Fibroblast of villous mesenchyme (primary cell): ENCODE data around the gene MGAT5. TPM values are rescaled to one million over a fixed set of nuclear protein-coding genes. Genes with fewer than 3 reads are reported as not detected.
"Not testable (repeated sequence)": the region's sequence is repeated elsewhere in the genome, so short reads cannot be mapped to it uniquely, and the experiment has no call there.

Experiments
- DNase-seq: peaks from one replicate; pipeline ENCODE4 v3.0.0-alpha.2; 2010; ENCODE audit warnings: low read depth
- H3K4me3 ChIP-seq: 2 replicates; pipeline ENCODE4 v1.5.1; 2011; ENCODE audit warnings: low read depth, mild to moderate bottlenecking, low read length
- CTCF ChIP-seq: IDR thresholded peaks from 2 replicates; pipeline ENCODE4 v1.5.1; 2012; ENCODE audit warnings: low read depth, mild to moderate bottlenecking, low read length; ENCODE audit not compliant: insufficient read depth
- total RNA-seq: library from RNA; depleted of rRNA; stranded (reverse); fragments of >200 nt; gene quantifications from 2 replicates; pipeline ENCODE4 v1.2.3, GENCODE V29; 2012

The MGAT5 gene
- total RNA-seq, 1 donor: 109 TPM

DNA sequence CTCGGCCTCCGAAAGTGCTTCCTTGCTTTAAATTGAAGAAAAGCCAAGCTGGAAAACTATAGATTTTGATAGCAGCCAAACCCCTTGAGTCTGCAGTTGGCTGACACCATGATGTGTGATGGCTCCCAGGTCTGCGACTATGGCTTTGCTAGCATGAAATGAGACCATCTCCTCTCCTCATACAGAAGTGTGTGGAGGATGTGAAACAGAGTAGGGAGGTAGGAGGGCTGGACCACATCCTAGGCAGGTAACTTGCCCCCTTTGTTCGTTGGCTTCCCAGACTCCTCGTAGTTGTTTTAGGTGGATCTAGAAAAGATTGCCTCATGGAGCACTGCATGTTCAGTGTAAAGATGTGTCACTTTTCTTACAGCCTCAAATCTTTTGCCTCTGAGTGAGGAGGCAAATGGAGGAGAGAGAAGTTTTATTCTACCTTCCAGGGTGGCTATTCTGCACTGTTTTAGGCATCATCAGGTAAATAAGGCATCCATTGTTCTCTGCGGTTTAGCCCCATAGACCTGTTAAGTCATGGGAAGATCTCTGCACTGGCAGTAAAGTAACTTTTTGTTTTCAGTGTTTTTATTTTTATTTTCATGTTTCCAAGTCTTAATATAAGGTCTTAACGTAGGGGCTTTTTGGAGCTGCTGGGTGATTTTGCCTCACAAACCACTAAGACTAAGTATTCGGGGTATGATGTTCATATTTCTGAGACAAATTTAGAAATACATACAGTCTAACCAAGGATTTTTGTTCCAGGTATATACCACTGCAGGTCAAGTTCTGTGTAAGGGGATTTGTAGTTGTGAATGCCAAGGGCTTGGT is 40.1 kb downstream of the MGAT5 start:
- H3K4me3 ChIP-seq: no peak overlapping the region
- TF ChIP-seq CTCF: no peak
- DNase-seq: no peak

GRCh38 chr2:134294598-134294997 is 40.7 kb downstream of the MGAT5 start:
- H3K4me3 ChIP-seq, DNase-seq: not testable (repeated sequence)

DNA sequence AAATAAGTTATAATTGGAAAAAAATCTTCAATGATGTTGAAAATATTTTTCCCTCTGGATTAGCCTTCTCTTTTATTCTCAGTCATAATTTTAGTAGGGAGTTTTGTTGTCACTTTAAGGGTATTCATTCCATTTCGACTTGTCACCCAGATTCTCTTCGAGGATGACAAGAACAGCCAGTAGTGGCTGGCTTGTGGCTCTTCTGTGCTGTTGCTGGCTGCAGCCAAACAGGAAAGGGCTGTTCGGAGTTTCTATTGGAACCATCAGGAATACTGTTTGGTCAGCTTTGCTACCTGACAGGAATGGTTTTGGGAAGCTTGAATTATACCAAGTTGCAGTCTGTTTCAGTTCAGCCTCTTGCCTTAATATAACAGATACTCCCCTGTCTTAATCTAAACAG is 41.6 kb downstream of the MGAT5 start:
- H3K4me3 ChIP-seq: no peak overlapping the region
- DNase-seq: no peak
- no peak for TF ChIP-seq CTCF

DNA sequence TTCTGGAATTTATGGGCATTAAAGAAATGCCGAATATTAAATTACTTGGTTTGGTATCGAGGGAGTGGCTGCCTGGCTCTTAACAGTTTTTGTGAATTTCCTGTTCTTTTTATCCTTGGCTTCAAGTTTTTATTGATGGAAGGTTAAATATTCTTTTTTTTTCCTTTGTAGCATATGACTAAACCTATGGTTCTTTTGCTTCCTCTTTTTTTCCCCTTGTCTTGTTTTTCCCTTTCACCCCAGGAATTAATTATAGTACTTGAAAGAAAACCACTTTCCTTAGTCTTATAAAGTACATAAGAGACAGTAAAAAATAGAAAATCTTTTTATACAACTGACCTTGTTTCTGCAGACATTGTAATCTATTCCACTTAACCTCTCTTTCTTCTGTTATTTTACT is 42.4 kb downstream of the MGAT5 start:
- no peak for DNase-seq
- no peak overlapping the region for H3K4me3 ChIP-seq
- TF ChIP-seq CTCF: no peak

GRCh38 chr2:134299334-134299733 is 45.5 kb downstream of the MGAT5 start:
- TF ChIP-seq CTCF: no peak
- H3K4me3 ChIP-seq: no peak overlapping the region
- DNase-seq: no peak

DNA sequence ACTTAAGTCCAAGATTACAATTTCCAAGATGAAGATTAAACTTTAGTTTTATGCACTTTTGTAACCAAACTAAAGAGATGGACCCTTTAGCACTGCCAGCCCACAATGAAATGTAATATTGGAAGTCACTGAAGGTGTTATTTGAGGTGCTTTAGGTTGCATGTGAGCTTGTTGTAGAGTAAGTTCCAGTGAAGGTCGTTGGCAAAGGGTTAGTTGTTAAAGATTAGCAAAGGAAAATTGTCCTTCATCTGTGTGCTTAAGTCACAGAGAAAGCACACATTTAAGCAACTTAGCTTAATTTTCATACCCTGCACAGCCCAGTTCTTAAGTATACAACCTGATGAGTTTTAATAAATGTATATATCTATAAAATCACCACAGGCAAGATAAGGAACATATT is 46.7 kb downstream of the MGAT5 start:
- DNase-seq: no peak
- no peak for TF ChIP-seq CTCF
- no peak overlapping the region for H3K4me3 ChIP-seq

DNA sequence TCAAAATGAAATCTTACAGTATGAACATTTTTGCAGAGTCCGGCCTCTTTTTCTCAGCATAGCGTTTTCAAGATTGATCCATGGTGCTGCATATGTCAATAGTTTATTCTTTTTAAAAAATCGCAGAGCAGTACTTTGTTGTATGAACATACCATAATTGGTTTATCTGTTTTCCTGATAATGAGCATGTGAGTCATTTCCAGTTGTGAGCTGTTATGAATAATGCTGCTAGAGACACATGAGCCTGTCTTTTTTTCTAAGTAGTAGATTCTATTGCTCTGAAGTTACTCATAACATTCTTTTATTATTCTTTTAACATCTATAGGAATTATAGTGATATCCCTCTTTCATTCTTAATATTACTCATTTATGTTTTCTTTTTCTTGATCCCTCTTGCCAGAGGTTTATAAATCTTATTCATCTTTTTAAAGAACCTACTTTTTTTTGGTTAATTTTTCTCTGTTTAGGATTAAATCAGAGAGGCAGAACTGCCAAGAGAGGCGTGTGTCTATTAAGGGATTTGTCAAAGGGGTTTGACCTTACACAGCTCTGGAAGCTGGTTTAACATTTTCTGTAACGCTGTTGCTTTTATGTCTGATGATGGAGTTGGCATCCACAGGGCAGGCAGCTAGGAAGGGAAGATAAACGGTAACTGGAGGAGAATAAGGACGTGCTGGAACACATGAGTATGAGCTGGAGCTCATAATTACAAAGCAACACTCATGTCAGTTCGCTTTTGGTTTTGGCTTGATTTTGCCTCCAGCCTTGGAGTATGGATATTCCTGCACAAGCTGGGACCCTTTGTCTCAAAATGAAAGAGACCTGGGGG is 47.4 kb downstream of the MGAT5 start:
- DNase-seq: peak; percentile 79
- H3K4me3 ChIP-seq: no peak overlapping the region

More for the DNA sequence above, 47.4 kb downstream of the MGAT5 start:
- TF ChIP-seq CTCF: no peak
